Endothelial cell (in vitro differentiated cells): ENCODE measurements around the gene PI4K2A. TPM values are rescaled to one million over a fixed set of nuclear protein-coding genes. Genes with fewer than 3 reads are reported as not detected.

Source experiments
- DNase-seq: peaks from one replicate; pipeline ENCODE4 v3.0.0; 2021; ENCODE audit warnings: low spot score
- H3K27ac Mint-ChIP-seq: one replicate; pipeline ENCODE4 v1.8.0; 2021; ENCODE audit warnings: mixed read lengths, inconsistent platforms; ENCODE audit not compliant: unreplicated experiment
- H3K27me3 Mint-ChIP-seq: one replicate; pipeline ENCODE4 v1.8.0; 2021; ENCODE audit warnings: mild to moderate bottlenecking, moderate library complexity, mixed read lengths, inconsistent platforms; ENCODE audit not compliant: unreplicated experiment
- H3K36me3 Mint-ChIP-seq: one replicate; pipeline ENCODE4 v1.8.0; 2021; ENCODE audit warnings: mild to moderate bottlenecking, low read depth, mixed read lengths, inconsistent platforms; ENCODE audit not compliant: unreplicated experiment
- H3K4me1 Mint-ChIP-seq: one replicate; pipeline ENCODE4 v1.8.0; 2021; ENCODE audit warnings: mild to moderate bottlenecking, mixed read lengths, inconsistent platforms; ENCODE audit not compliant: unreplicated experiment
- H3K4me3 Mint-ChIP-seq: one replicate; pipeline ENCODE4 v1.8.0; 2021; ENCODE audit warnings: mild to moderate bottlenecking, mixed read lengths, inconsistent platforms; ENCODE audit not compliant: unreplicated experiment
- H3K9me3 Mint-ChIP-seq: one replicate; pipeline ENCODE4 v1.8.0; 2021; ENCODE audit warnings: mixed read lengths, inconsistent platforms; ENCODE audit not compliant: unreplicated experiment
- total RNA-seq: library from RNA; stranded (reverse); fragmentation: NEBNext Ultra II Directional; extraction: Animal tissue kit (Norgen Biotek cat#: 25700); gene quantifications from one replicate; pipeline ENCODE4 v1.2.1, GENCODE V29; 2021; ENCODE audit not compliant: unreplicated experiment
- TF ChIP-seq, protein P1 (sequence below): fragments of 200-600 bp; sonication (generic); IDR thresholded peaks from one replicate; pipeline ENCODE4 v1.5.0; 2021; ENCODE audit warnings: antibody characterized with exemption; ENCODE audit not compliant: unreplicated experiment

Gene PI4K2A
- total RNA-seq, 1 donor from 2014 or later = 35.4 TPM

GRCh38 chr10:97618285-97618684 lies 22.2 kb upstream of the PI4K2A start:
- Mint-ChIP-seq H3K27ac (no peak overlapping the region), H3K4me1 (no peaks in the 10 kb centered on the region), H3K9me3 (no peaks in the 10 kb centered on the region), H3K4me3 (no peak overlapping the region), H3K36me3 (peaks cover 4% of the 10 kb centered on the region), H3K27me3 (no peaks in the 10 kb centered on the region)
- TF ChIP-seq, protein P1, sequence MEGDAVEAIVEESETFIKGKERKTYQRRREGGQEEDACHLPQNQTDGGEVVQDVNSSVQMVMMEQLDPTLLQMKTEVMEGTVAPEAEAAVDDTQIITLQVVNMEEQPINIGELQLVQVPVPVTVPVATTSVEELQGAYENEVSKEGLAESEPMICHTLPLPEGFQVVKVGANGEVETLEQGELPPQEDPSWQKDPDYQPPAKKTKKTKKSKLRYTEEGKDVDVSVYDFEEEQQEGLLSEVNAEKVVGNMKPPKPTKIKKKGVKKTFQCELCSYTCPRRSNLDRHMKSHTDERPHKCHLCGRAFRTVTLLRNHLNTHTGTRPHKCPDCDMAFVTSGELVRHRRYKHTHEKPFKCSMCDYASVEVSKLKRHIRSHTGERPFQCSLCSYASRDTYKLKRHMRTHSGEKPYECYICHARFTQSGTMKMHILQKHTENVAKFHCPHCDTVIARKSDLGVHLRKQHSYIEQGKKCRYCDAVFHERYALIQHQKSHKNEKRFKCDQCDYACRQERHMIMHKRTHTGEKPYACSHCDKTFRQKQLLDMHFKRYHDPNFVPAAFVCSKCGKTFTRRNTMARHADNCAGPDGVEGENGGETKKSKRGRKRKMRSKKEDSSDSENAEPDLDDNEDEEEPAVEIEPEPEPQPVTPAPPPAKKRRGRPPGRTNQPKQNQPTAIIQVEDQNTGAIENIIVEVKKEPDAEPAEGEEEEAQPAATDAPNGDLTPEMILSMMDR = no peak
- DNase-seq = no peak

DNA sequence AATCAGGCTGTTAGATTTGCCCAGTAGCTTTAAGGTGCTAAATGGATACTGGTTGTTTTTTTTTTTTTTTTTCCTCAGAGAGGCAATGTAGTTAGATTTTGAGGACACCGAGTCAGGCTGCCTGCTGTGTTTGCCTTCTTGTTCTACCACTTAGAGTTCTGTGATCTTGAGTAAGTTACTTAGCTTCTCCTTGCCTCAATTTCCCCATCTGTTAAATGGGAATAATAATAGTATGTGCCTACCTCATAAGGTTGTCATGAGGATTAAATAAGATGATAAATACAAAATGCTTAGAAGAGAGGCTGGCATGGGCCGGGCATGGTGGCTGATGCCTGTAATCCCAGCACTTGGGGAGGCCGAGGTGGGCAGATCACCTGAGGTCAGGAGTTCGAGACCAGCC lies 21.7 kb upstream of the PI4K2A start:
- no peaks in the 10 kb centered on the region for H3K27me3 Mint-ChIP-seq
- TF ChIP-seq, protein P1 = no peak
- no peaks in the 10 kb centered on the region for H3K4me1 Mint-ChIP-seq
- no peaks in the 10 kb centered on the region for H3K9me3 Mint-ChIP-seq
- H3K27ac Mint-ChIP-seq = no peak overlapping the region
- H3K4me3 Mint-ChIP-seq = no peak overlapping the region
- peaks cover 4% of the 10 kb centered on the region for H3K36me3 Mint-ChIP-seq
- no peak for DNase-seq

- no peak overlapping the region for H3K4me3 Mint-ChIP-seq
- no peaks in the 10 kb centered on the region for H3K9me3 Mint-ChIP-seq
- peaks cover 2% of the 10 kb centered on the region for H3K27me3 Mint-ChIP-seq
- H3K4me1 Mint-ChIP-seq = no peaks in the 10 kb centered on the region
- no peaks in the 10 kb centered on the region for H3K36me3 Mint-ChIP-seq
- no peak overlapping the region for H3K27ac Mint-ChIP-seq
- TF ChIP-seq, protein P1 = no peak
- no peak for DNase-seq
Measured at GRCh38 chr10:97623277-97623676, 17.2 kb upstream of the PI4K2A start.

GRCh38 chr10:97627731-97628130 lies 12.7 kb upstream of the PI4K2A start:
- Mint-ChIP-seq H3K4me3 (no peak overlapping the region), H3K27me3 (peaks cover 2% of the 10 kb centered on the region), H3K4me1 (peaks cover 4% of the 10 kb centered on the region), H3K9me3 (no peaks in the 10 kb centered on the region), H3K36me3 (no peaks in the 10 kb centered on the region), H3K27ac (no peak overlapping the region)
- TF ChIP-seq, protein P1 = no peak
- no peak for DNase-seq

DNA sequence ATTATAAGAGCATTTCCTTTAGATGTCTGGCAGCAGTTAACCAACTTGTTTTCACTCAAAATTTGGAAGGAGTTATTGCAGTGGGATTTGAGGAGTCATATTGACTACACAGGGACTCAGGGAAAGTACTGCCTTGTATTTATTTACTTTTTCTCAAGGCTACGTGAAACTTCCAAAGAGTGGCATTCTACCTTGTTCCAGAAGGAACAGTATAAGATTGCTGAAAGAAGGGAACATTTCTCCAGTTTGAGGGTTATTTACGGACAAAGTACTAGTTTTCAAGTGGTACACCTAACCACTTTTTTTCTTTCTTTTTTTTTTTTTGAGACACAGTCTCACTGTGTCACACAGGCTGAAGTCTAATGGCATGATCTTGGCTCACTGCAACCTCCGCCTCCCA lies 12.2 kb upstream of the PI4K2A start:
- Mint-ChIP-seq H3K27ac (no peak overlapping the region), H3K4me1 (peaks cover 9% of the 10 kb centered on the region), H3K4me3 (no peak overlapping the region), H3K9me3 (no peaks in the 10 kb centered on the region), H3K36me3 (no peaks in the 10 kb centered on the region), H3K27me3 (peaks cover 2% of the 10 kb centered on the region)
- TF ChIP-seq, protein P1 = no peak
- no peak for DNase-seq
